Neural cell (in vitro differentiated cells): ENCODE data around the gene ZDHHC14. TPM values are rescaled to one million over a fixed set of nuclear protein-coding genes. Genes with fewer than 3 reads are reported as not detected.

ENCODE experiments used
- H2AFZ ChIP-seq: fragments of 200-600, 300-800 bp; sonication (generic), shearing (Covaris generic); 2 replicates; pipeline ENCODE4 v1.6.0; 2014; ENCODE audit warnings: low read depth, mild to moderate bottlenecking, antibody characterized with exemption, low read length, moderate library complexity
- H3F3A ChIP-seq: fragments of 200-600 bp; shearing (Covaris generic); 2 replicates; pipeline ENCODE4 v1.6.1; 2016; ENCODE audit warnings: mild to moderate bottlenecking, moderate library complexity, mixed read lengths, antibody characterized with exemption, low read length; ENCODE audit not compliant: insufficient read depth, poor library complexity, severe bottlenecking
- H3K27ac ChIP-seq: fragments of 200-600, 300-800 bp; sonication (generic), shearing (Covaris generic); 2 replicates; pipeline ENCODE4 v1.5.1; 2014; ENCODE audit warnings: mild to moderate bottlenecking, low read length, moderate library complexity
- H3K27me3 ChIP-seq: fragments of 300-800, 200-600 bp; sonication (generic), shearing (Covaris generic); 2 replicates; pipeline ENCODE4 v1.6.0; 2014; ENCODE audit warnings: mild to moderate bottlenecking, low read depth, low read length, moderate library complexity; ENCODE audit not compliant: insufficient read depth
- H3K36me3 ChIP-seq: fragments of 300-800, 200-600 bp; sonication (generic), shearing (Covaris generic); 2 replicates; pipeline ENCODE4 v1.5.1; 2014; ENCODE audit warnings: mild to moderate bottlenecking, antibody characterized with exemption, low read length, moderate library complexity; ENCODE audit not compliant: insufficient read depth
- H3K4me2 ChIP-seq: fragments of 300-800, 200-600 bp; sonication (generic), shearing (Covaris generic); 2 replicates; pipeline ENCODE4 v1.6.0; 2014; ENCODE audit warnings: mild to moderate bottlenecking, low read length
- H3K4me3 ChIP-seq: fragments of 300-800, 200-600 bp; sonication (generic), shearing (Covaris generic); 2 replicates; pipeline ENCODE4 v1.5.1; 2014; ENCODE audit warnings: mild to moderate bottlenecking, low read length, moderate library complexity
- H3K79me2 ChIP-seq: fragments of 200-600 bp; shearing (Covaris generic); replicated peaks from 2 replicates; pipeline ENCODE4 v1.6.0; 2014; ENCODE audit warnings: mild to moderate bottlenecking, low read length, moderate library complexity; ENCODE audit not compliant: insufficient read depth
- H3K9ac ChIP-seq: fragments of 300-800, 200-600 bp; sonication (generic), shearing (Covaris generic); 2 replicates; pipeline ENCODE4 v1.6.1; 2016; ENCODE audit warnings: mild to moderate bottlenecking, low read length, mixed read lengths
- H3K9me2 ChIP-seq: fragments of 200-600 bp; shearing (Covaris generic); 2 replicates; pipeline ENCODE4 v1.6.1; 2016; ENCODE audit warnings: mild to moderate bottlenecking, low read length, mixed read lengths; ENCODE audit not compliant: insufficient read depth
- H3K9me3 ChIP-seq: fragments of 200-600, 300-800 bp; sonication (generic), shearing (Covaris generic); 2 replicates; pipeline ENCODE4 v1.6.1; 2016; ENCODE audit warnings: mild to moderate bottlenecking, mixed run types, low read length, moderate library complexity, mixed read lengths
- H4K20me1 ChIP-seq: fragments of 200-600 bp; shearing (Covaris generic); 2 replicates; pipeline ENCODE4 v1.6.1; 2016; ENCODE audit warnings: mild to moderate bottlenecking, mixed run types; ENCODE audit not compliant: insufficient read depth
- EP300 ChIP-seq: fragments of 450-650 bp; conservative IDR thresholded peaks from 2 replicates; pipeline ENCODE4 v1.6.1; 2014; ENCODE audit warnings: antibody characterized with exemption, mild to moderate bottlenecking, moderate library complexity; ENCODE audit not compliant: poor library complexity, severe bottlenecking
- EZH2 ChIP-seq: fragments of 200-600, 300-800 bp; shearing (Covaris generic), sonication (generic); IDR thresholded peaks from 2 replicates; pipeline ENCODE4 v1.6.1; 2014; ENCODE audit warnings: antibody characterized with exemption, low read length, borderline replicate concordance, mild to moderate bottlenecking; ENCODE audit not compliant: insufficient read depth, poor library complexity, severe bottlenecking
- MXI1 ChIP-seq: fragments of 450-650 bp; conservative IDR thresholded peaks from 2 replicates; pipeline ENCODE4 v1.6.1; 2014; ENCODE audit warnings: antibody characterized with exemption, mild to moderate bottlenecking; ENCODE audit not compliant: poor library complexity, severe bottlenecking
- POLR2AphosphoS5 ChIP-seq: IDR thresholded peaks from 2 replicates; pipeline ENCODE4 v1.6.1; 2012
- RAD21 ChIP-seq: fragments of 450-650 bp; conservative IDR thresholded peaks from 2 replicates; pipeline ENCODE4 v1.6.1; 2014; ENCODE audit warnings: antibody characterized with exemption, mild to moderate bottlenecking, moderate library complexity
- SMC3 ChIP-seq: fragments of 450-650 bp; conservative IDR thresholded peaks from 2 replicates; pipeline ENCODE4 v1.6.1; 2014; ENCODE audit warnings: antibody characterized with exemption, mild to moderate bottlenecking, moderate library complexity; ENCODE audit not compliant: poor library complexity
- TAF1 ChIP-seq: IDR thresholded peaks from 2 replicates; pipeline ENCODE4 v1.6.1; 2012; ENCODE audit warnings: low read depth
- polyA plus RNA-seq: library from polyadenylated mRNA; depleted of rRNA; stranded (reverse); fragments of >200 nt; gene quantifications from 2 replicates; pipeline ENCODE4 v1.2.3, GENCODE V29; 2014
- TF ChIP-seq, protein P1 (sequence below): IDR thresholded peaks from 2 replicates; pipeline ENCODE4 v1.6.1; 2012; ENCODE audit warnings: borderline replicate concordance
- TF ChIP-seq, protein P2 (sequence below): fragments of 450-650 bp; IDR thresholded peaks from 2 replicates; pipeline ENCODE4 v1.5.1; 2014; ENCODE audit warnings: antibody characterized with exemption, mild to moderate bottlenecking, moderate library complexity; ENCODE audit not compliant: poor library complexity, severe bottlenecking

ZDHHC14 gene
- polyA plus RNA-seq, 1 donor from 2014 or later: 4.1 TPM

DNA sequence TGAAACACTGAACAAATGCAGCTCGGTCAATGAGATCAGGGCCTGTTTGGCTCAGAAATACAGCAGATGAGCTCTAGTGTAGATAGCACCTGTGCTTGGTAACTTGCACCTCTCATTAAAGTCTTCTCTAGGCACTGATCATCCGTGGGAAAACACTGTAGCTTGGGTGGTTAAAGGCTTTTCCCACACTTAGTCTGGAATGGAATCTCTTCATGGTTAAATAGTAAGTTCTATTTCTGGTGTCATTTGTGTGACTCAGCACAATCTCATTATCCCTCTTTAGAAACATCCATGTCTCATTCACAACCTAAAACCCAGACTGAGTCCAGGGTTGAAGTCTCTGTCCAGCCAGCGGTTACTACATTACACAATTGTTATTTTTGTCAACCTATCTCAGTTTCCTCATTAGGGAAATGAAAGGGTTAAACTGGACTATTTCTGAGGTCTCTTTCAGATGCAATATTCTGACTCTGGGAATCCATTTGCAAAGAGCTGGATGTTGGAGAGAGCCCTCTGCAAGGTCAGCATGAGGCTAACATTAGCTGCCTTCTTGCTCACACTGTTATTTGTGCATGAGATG, 125.0 kb downstream of the ZDHHC14 start:
- Histone ChIP-seq H3K36me3 (no peaks in the 10 kb centered on the region), H3F3A (no peaks in the 10 kb centered on the region), H3K9ac (no peak overlapping the region), H3K27me3 (no peaks in the 10 kb centered on the region), H4K20me1 (no peaks in the 10 kb centered on the region), H3K4me2 (no peak overlapping the region), H2AFZ (no peak overlapping the region), H3K79me2 (no peaks in the 10 kb centered on the region), H3K9me2 (no peaks in the 10 kb centered on the region), H3K27ac (no peak overlapping the region), H3K9me3 (no peaks in the 10 kb centered on the region), H3K4me3 (no peak overlapping the region)
- TF ChIP-seq RAD21: no peak
- TF ChIP-seq SMC3: no peak
- no peak for TF ChIP-seq TAF1
- TF ChIP-seq, protein P1, sequence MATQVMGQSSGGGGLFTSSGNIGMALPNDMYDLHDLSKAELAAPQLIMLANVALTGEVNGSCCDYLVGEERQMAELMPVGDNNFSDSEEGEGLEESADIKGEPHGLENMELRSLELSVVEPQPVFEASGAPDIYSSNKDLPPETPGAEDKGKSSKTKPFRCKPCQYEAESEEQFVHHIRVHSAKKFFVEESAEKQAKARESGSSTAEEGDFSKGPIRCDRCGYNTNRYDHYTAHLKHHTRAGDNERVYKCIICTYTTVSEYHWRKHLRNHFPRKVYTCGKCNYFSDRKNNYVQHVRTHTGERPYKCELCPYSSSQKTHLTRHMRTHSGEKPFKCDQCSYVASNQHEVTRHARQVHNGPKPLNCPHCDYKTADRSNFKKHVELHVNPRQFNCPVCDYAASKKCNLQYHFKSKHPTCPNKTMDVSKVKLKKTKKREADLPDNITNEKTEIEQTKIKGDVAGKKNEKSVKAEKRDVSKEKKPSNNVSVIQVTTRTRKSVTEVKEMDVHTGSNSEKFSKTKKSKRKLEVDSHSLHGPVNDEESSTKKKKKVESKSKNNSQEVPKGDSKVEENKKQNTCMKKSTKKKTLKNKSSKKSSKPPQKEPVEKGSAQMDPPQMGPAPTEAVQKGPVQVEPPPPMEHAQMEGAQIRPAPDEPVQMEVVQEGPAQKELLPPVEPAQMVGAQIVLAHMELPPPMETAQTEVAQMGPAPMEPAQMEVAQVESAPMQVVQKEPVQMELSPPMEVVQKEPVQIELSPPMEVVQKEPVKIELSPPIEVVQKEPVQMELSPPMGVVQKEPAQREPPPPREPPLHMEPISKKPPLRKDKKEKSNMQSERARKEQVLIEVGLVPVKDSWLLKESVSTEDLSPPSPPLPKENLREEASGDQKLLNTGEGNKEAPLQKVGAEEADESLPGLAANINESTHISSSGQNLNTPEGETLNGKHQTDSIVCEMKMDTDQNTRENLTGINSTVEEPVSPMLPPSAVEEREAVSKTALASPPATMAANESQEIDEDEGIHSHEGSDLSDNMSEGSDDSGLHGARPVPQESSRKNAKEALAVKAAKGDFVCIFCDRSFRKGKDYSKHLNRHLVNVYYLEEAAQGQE: no peak
- TF ChIP-seq, protein P2, sequence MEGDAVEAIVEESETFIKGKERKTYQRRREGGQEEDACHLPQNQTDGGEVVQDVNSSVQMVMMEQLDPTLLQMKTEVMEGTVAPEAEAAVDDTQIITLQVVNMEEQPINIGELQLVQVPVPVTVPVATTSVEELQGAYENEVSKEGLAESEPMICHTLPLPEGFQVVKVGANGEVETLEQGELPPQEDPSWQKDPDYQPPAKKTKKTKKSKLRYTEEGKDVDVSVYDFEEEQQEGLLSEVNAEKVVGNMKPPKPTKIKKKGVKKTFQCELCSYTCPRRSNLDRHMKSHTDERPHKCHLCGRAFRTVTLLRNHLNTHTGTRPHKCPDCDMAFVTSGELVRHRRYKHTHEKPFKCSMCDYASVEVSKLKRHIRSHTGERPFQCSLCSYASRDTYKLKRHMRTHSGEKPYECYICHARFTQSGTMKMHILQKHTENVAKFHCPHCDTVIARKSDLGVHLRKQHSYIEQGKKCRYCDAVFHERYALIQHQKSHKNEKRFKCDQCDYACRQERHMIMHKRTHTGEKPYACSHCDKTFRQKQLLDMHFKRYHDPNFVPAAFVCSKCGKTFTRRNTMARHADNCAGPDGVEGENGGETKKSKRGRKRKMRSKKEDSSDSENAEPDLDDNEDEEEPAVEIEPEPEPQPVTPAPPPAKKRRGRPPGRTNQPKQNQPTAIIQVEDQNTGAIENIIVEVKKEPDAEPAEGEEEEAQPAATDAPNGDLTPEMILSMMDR: no peak
- no peak for TF ChIP-seq MXI1
- TF ChIP-seq POLR2AphosphoS5: no peak
- TF ChIP-seq EZH2: no peak
- no peak for TF ChIP-seq EP300

DNA sequence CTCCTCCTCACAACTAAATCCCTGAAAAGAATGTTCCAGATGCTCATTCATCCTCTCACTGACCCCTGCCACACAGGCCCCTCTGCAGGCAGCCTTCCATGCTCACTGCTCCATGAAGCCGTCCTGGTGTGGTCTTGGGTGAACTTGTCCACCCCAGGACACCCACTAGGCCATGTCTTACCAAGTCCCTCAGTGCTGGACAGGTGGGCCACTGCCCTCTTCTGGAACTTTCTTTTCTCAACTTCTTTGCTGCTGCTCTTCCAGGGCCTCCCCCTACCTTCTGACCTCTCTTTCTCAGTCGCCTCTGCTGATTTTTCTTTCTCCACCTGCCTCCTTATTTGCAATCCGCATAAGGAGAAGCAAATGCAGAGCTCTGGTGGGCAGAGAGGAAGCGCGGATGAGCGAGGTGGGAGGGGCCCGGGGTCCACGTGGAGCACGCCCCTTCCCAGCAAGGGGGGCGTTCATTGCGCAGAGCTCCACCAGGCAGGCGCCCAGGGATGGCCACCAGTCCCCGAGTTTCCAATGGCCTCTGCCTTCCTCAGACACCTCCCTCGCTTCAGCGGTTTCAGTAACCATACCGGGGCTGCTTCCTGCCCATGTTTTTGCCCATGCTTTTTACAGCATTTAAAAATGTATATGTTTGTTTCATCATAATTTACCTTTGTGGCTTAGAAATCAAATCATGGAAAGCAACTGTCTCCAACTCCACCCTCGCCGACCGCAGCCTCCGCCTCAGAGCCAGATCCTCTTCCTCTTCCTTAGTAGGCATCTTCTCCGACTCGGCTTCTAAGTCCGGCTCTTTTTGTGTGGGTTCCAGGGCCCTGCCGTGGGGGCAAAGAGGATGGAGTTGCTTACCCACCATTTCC, 129.6 kb downstream of the ZDHHC14 start:
- Histone ChIP-seq H3K9ac (no peak overlapping the region), H3K9me3 (no peaks in the 10 kb centered on the region), H3K9me2 (no peaks in the 10 kb centered on the region), H3K4me3 (no peak overlapping the region), H3K79me2 (no peaks in the 10 kb centered on the region), H3F3A (no peaks in the 10 kb centered on the region), H2AFZ (no peak overlapping the region), H3K36me3 (no peaks in the 10 kb centered on the region), H3K4me2 (no peak overlapping the region), H3K27me3 (no peaks in the 10 kb centered on the region), H4K20me1 (no peaks in the 10 kb centered on the region), H3K27ac (no peak overlapping the region)
- TF ChIP-seq RAD21 (no peak), POLR2AphosphoS5 (no peak), EP300 (no peak), EZH2 (no peak), SMC3 (no peak), TAF1 (no peak), MXI1 (no peak)
- TF ChIP-seq, protein P1: no peak
- TF ChIP-seq, protein P2: no peak
